NCI-H2029 (cell line): Measurements from ENCODE around the gene KCNN1.
"Not testable (repeated sequence)": the region's sequence is repeated elsewhere in the genome, so short reads cannot be mapped to it uniquely, and the experiment has no call there.

Experiments
- DNase-seq: peaks from one replicate; lab custom pipeline; 2025; lab: John Stamatoyannopoulos, UW

Gene KCNN1

DNA sequence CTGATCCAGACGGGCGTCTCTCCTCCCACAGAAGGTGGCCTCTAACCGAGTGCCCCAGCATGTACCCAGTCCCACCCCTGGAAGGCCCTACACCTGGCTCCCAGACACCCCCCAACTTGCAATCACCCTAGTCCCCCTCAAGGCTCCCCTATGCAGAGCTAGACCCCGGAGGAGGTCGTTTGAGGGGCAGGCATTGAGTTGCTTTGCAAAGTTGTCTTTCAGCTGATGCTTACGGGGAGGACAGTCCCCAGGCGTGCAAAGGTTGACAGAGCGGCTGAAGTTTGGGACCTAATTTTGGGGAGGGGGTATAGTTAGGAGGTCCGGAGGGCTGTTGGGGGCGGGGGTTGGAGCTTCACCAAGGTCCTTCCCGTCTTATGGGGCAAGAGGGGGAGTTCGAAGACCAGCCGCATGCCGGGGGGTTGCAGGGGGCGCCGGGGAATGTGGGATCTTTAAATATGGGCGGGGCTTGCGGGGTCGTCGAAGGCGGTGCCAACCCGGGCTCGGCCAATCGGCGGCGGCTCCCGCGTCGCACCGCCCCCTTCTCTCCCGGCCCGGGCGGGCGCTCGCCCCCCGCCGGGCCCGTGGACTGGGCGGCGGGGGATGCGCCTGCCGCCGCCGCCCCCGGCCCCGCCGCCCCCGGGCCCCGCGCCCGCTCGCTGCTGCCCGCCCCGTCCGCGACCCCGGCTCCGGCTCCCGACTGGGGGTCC lies at the start of gene KCNN1:
Gene KCNN1, plus strand, starts transcription at position 558 of the 707 bp plus-strand sequence. CDS start 6,782 bp downstream, outside the sequence.
- DNase-seq: no peak

GRCh38 chr19:17918151-17918550 lies 48.8 kb upstream of the KCNN1 start:
- not testable (repeated sequence) for DNase-seq

DNA sequence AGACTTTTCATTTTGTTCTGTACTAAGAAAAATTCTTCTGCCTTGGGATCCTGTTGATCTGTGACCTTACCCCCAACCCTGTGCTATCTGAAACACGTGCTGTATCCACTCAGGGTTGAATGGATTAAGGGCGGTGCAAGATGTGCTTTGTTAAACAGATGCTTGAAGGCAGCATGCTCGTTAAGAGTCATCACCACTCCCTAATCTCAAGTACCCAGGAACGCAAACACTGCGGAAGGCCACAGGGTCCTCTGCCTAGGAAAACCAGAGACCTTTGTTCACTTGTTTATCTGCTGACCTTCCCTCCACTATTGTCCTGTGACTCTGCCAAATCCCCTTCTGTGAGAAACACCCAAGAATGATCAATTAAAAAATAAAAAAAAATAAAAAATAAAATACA lies 47.8 kb upstream of the KCNN1 start:
- not testable (repeated sequence) for DNase-seq

DNA sequence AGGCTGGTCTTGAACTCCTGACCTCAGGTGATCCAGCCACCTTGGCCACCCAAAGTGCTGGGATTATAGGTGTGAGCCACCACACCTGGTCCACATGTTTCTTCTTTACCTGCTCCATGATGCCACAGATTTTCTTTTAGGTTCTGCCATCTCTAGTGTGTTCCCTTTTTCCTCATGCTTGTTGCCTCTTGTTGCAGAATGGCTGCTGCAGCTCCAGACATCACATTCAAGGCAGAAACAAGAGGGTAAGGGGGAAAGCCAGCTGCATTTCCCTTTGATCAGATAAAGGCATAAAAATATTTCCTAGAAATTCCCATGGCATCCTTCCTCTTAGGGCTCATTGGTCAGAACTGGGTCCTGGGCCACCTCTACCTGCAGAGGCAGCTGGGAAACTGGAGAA lies 46.4 kb upstream of the KCNN1 start:
- DNase-seq: no peak

DNA sequence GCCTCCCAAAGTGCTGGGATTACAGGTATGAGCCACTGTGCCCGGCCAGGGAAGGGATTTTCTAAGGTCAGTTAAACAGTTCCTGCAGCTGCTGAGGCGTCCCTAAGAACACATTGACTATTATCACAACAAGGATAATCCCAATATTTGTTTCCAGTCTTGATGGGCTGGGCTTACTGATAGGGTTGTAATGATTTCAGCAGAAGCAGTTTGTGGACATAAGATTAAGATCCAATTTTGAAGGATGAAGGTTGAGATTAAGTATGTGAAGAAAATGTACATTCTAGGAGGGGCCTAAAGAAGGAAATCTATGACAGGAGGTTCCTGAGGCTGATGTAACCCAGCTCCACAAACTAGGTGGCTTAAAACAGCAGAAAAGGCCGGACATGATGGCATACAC lies 44.8 kb upstream of the KCNN1 start:
- no peak for DNase-seq

DNA sequence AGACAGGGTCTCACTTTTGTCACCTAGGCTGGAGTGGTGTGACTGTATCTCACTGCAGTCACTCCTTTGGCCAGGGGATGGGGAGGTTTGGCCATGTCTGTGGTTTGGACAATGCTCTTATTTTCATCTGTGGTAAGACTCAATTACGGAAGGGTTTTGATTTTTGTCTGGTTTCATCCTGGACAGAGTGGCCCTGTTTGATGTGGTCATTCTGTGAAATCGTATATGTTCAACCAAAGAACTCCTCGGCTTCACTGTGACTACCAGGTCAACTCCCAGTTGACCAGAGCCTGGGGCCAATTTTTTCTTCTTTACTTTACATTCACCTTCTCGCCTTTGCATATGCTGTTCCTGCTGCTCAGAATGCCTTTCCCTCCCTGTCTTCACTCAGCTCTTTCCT lies 40.9 kb upstream of the KCNN1 start:
- no peak for DNase-seq

DNA sequence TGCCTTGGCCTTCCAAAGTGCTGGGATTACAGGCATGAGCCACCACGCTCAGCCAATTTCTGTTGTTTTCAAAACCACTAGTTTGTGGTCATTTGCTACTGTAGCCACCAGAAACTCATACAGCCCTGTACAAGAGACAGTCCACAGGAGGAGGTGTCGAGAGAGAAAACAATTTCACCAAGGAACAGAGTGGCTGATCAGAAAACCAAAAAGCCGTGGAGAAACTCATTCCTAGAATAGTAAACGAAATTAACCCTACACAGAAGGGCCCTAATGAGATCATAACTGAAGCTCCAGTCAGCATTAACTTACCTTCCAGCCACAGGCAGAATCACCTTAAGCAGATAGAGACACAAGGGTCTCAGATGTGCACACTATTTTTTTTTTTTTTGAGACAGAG lies 37.9 kb upstream of the KCNN1 start:
- no peak for DNase-seq

- no peak for DNase-seq
Observed at GRCh38 chr19:17931532-17932191, 35.2 kb upstream of the KCNN1 start.

GRCh38 chr19:17932485-17933338 lies 34.2 kb upstream of the KCNN1 start, which contains the start of gene CCDC124:
CCDC124 (plus strand) TSS chr19:17933015; CDS start chr19:17936421, 3,406 bp downstream.
- peak; percentile 86 for DNase-seq

DNA sequence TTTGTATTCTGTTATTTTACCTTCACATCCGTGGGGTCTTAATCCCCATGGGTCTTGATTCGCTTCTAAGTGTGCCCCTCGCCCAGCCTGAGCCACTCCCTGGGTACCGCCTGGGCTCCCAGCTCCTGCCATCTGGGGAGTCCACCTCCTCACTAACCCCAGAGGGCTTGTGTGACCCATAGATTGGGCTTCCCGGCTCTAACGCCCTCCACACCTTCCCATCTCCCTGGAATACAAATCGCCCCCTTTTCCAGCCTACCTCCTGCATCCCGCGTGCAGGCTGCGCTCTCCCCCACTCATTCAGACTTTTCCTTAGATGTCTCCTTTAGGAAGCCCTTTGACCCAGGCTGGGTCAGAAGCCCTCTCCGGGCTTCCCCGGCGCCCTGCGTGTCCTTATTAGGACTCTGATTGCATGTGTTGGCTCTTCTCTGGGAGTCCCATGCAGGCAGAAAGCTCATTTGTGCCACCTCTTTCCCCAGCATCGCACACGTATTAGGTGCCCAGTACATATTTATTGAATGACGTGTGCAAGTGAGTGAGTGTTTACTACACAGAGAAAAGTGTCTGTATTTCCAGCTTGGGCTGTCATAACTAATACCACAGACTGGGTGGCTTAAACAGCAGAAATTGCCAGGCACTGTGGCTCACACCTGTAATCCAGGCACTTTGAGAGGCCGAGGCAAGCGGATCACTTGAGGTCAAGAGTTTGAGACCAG lies 33.3 kb upstream of the KCNN1 start:
- peak; percentile 28 for DNase-seq

DNA sequence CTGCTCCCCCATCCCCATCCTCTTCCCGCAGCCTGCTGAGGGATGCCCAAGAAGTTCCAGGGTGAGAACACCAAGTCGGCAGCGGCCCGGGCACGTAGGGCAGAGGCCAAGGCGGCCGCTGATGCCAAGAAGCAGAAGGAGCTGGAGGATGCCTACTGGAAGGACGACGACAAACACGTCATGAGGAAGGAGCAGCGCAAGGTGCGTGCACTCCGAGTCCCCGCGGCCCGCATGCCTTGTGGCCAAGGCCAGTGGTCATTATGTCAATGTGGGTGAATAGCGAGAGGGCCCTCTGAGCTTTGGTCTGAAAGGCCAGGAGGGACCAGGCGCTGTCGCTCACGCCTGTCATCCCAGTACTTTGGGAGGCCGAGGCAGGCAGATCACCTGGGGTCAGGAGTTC lies 30.5 kb upstream of the KCNN1 start:
- DNase-seq: no peak

DNA sequence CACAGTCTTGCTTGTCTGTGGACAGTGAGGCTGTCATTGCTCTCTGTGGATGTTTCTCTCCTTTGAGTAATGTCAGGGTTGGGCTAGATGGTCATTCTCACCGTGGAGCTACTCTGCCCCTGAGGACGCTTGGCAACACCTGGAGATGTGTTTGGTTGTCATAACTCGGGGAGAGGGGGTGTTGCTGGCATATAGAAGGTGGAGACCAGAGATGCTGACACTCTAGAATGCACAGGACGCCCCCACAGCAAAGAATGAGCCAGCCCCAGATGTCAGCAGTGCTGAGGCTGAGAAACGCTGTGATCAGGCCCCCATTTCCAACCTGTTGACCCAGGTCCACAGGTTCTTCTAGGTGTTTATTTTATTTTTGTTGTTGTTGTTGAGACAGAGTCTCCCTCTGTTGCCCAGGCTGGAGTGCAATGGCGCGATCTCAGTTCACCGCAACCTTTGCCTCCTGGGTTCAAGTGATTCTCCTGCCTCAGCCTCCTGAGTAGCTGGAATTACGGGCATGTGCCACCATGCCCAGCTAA lies 29.5 kb upstream of the KCNN1 start:
- no peak for DNase-seq

DNA sequence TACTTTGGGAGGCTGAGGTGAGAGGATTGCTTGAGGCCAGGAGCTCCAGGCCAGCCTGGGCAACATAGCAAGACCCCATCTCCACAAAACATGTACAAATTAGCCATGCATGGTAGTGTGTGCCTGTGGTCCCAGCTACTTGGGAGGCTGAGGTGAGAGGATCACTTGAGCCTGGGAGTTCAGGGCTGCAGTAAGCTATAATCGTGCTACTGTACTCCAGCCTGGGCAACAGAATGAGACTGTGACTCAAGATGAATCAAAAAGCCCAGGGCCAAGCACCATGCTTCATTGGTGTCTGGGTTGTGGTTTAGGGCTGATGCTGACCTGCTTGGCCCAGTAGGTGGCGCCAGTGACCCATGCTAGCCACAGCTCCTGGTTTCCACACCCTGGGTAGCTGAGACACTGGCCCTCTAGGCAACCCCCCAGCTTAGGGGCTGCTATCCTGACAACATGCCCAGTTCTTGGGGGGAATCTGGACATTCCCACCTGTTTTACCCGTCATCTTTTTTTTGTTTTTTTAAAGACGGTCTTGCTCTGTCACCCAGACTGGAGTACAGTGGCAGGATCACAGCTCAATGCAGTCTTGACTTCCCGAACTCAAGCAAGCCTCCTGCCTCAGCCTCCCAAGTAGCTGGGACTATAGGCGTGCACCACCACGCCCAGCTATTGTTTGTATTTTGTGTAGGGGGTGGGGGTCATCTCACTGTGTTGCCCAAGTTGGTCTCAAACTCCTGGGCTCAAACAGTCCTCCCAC lies 28.6 kb upstream of the KCNN1 start:
- peak; percentile 34 for DNase-seq

- no peak for DNase-seq
Observed at GRCh38 chr19:17942181-17942580, 24.7 kb upstream of the KCNN1 start.

GRCh38 chr19:17942582-17943273 lies 24.2 kb upstream of the KCNN1 start:
- no peak for DNase-seq

GRCh38 chr19:17943274-17944221 lies 23.4 kb upstream of the KCNN1 start:
- DNase-seq: no peak

DNA sequence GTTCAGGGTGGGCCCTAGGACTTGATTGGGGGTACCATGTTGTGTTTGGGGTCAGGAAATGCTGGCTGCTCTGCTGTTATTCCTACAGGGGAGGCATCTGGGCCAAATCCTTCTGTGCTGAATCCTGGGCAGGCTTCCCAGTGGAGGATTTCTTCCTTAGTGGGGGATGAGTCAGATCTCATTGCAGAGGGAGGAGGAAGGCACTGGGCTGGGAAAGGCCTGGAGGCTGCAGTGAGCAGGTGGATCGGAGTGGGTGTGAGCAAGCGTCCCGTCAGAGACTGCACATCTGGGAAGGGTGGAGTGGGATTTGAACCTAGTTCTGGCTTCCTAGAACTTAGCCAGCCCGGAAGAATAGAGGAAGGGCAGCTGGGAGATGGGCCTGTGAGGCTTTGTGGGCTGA lies 22.6 kb upstream of the KCNN1 start:
- DNase-seq: no peak

DNA sequence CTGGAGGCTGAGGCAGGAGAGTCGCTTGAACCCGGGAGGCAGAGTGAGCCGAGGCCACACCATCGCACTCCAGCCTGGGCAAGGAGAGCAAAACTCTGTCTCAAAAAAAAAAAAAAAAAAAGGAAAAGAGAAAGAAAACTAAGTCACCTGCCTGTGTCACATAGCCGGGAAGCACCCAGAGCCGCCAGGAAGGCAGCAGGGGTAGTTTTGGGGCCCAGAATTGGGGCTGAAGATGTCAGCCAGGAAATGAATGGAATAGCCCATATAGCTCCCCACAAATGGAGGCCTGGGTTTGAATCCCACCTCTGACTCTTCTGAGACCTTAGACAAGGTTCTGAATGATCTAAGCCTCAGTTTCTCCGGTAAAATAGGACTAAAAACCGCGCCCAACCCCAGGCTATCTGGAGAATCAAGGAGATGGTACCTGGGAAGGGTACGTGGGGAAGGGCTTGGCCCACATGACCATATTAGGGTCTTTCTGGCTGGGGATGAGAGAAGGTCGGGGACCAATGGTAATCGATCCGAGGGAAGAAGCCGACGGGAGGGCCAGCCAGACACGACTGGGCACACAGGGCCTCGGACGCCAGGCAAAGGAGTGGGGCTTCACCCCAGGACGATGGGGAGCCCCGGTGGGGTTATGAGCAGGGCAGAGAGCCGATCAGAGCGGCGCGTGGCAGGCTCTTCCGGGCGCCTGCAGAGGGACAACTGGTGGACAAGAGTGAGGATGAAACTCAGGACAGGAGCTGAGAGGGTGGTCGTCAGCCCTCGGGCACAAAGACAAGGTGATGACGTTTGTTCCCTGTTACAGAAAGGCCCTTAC lies 19.7 kb upstream of the KCNN1 start:
- DNase-seq: no peak
